Myocyte (in vitro differentiated cells): ENCODE measurements around the gene RTP1. TPM values are rescaled to one million over a fixed set of nuclear protein-coding genes. Genes with fewer than 3 reads are reported as not detected.
"Not testable (repeated sequence)": the region's sequence is repeated elsewhere in the genome, so short reads cannot be mapped to it uniquely, and the experiment has no call there.

Experiments
- DNase-seq: peaks from one replicate; pipeline ENCODE4 v3.0.0-alpha.2; 2012; ENCODE audit warnings: low read depth
- total RNA-seq: library from RNA; depleted of rRNA; stranded (reverse); fragments of >200 nt; gene quantifications from 2 replicates; pipeline ENCODE4 v1.2.3, GENCODE V29; 2014

The RTP1 gene
- total RNA-seq, 1 donor from 2014 or later: not detected

- no peak for DNase-seq
Observed at GRCh38 chr3:187238239-187238638, 41.0 kb downstream of the RTP1 start.

GRCh38 chr3:187238835-187239234 is 41.5 kb downstream of the RTP1 start:
- not testable (repeated sequence) for DNase-seq

- DNase-seq: no peak
Observed at GRCh38 chr3:187242435-187242834, 45.1 kb downstream of the RTP1 start.

GRCh38 chr3:187242900-187243299 is 45.6 kb downstream of the RTP1 start:
- DNase-seq: no peak

- no peak for DNase-seq
Observed at GRCh38 chr3:187243933-187244524, 46.7 kb downstream of the RTP1 start.

- DNase-seq: no peak
Observed at GRCh38 chr3:187247398-187247797, 50.1 kb downstream of the RTP1 start.

Other genes with a start within 250 kb of the RTP1 start
- gene RPL39L, start 58.0 kb upstream of the RTP1 start, total RNA-seq: 2.8 and 4.1 TPM in 2 replicates
- not detected in 2 replicates for gene MASP1, start 94.3 kb downstream of the RTP1 start, total RNA-seq
- 0.11 TPM in 1 of 2 replicates, not detected in the other for gene RTP4, start 170.9 kb downstream of the RTP1 start, total RNA-seq